Measurements from ENCODE around the gene ANKRD6. TPM values are rescaled to one million over a fixed set of nuclear protein-coding genes. Genes with fewer than 3 reads are reported as not detected.

The ANKRD6 gene
- total RNA-seq, 1 experiment from 2014 or later: 10.5 TPM

DNA sequence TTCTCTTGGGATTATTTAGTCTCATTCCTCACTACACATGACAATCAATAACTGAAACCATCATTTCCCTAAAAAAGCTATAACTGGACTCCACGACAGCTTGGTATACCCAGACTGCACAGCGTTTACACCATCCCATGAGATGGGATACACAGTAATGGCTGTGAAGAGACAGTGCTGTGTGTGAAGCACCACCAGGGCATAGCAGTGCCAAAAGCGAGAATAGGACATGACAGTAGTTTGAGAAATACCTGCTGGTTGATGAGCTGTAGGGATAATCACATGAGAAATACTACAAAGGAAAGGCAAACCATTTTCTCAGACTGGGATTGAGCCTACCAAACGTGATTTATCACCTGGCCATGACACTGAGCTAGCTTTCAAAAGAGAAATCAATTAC is 228.0 kb downstream of the ANKRD6 start:
- Histone ChIP-seq H3K27me3 (ENCODE audit: control insufficient read depth, insufficient read depth, low read length) (no peaks in the 10 kb centered on the region), H3K4me3 (ENCODE audit: insufficient read depth, low read depth, low read length) (no peak overlapping the region), H3K36me3 (replicated peaks; ENCODE audit: control insufficient read depth, insufficient read depth, low read length) (peaks cover 58% of the 10 kb centered on the region)
- DNase-seq: no peak

DNA sequence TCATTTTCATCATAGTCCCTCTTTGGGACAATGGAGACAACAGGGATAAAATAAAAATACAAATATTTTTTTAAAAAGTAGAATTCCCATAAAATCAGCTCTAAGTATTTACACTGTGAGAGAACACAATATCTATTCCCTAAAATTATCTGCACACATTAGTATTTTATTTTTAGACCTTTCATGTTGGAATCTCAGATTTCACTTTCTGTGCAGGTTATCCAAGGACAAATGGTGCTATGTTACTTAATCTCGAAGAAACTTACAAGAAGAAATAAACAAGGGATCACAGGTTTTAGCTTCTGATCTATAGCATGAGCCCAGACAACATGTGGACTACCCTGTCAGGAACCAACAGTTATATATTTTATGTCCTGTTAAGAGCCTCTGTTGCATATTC is 228.6 kb downstream of the ANKRD6 start:
- DNase-seq: no peak
- Histone ChIP-seq H3K27me3 (ENCODE audit: control insufficient read depth, insufficient read depth, low read length) (no peaks in the 10 kb centered on the region), H3K36me3 (replicated peaks; ENCODE audit: control insufficient read depth, insufficient read depth, low read length) (peaks cover 56% of the 10 kb centered on the region), H3K4me3 (ENCODE audit: insufficient read depth, low read depth, low read length) (no peak overlapping the region)

DNA sequence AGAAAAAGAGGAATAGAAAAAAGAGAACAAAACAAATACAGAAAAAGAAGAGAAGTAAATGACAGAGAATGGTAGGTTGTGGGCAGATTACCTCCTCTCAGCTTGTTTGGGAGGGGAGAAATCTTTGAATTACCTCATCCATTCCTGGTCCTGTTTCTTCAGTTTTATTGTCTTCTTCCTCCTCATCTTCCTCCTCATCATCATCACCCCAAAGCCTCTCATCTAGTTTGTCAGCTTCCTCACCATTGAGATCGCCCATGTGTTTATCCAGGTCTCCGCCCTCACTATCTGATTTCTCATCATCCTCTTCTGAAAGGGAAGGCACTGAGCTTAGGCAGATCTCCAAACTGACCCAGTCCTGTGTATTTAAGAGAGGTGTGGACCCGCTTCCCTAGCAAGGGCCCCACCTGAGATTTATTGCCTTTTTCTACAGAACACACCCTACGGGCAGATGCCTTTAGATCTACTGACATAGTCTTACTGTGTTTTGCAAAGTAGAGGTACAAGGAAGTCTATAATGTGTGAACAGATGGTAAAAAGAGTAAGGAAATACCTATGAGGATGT is 229.8 kb downstream of the ANKRD6 start:
- DNase-seq: no peak
- H3K4me3 ChIP-seq (ENCODE audit: insufficient read depth, low read depth, low read length): no peak overlapping the region
- H3K36me3 ChIP-seq (replicated peaks; ENCODE audit: control insufficient read depth, insufficient read depth, low read length): peaks cover 49% of the 10 kb centered on the region
- no peaks in the 10 kb centered on the region for H3K27me3 ChIP-seq (ENCODE audit: control insufficient read depth, insufficient read depth, low read length)

- peaks cover 33% of the 10 kb centered on the region for H3K36me3 ChIP-seq (replicated peaks; ENCODE audit: control insufficient read depth, insufficient read depth, low read length)
- H3K27me3 ChIP-seq (ENCODE audit: control insufficient read depth, insufficient read depth, low read length): no peaks in the 10 kb centered on the region
- DNase-seq: peak; percentile 35
- no peak overlapping the region for H3K4me3 ChIP-seq (ENCODE audit: insufficient read depth, low read depth, low read length)
Observed at GRCh38 chr6:89667872-89668556, 235.1 kb downstream of the ANKRD6 start.

DNA sequence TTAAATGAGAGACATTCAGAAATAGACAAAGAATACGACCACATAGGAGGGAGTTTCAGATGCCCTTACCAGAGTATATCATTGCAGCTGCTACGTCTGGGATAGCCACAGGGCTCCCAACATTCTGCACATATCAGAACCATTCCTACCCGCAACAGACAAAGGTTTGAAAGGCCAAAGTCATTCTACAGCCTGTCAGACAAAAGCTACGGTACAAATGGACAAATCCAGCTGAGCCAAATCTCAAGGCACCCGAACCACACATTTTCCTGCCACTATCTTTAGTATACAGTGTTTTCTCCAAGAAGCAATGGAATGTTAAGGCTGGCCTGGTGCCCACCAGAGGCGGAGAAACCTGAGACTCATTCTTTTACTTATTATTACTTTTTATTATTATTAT is 236.1 kb downstream of the ANKRD6 start:
- H3K36me3 ChIP-seq (replicated peaks; ENCODE audit: control insufficient read depth, insufficient read depth, low read length): peaks cover 38% of the 10 kb centered on the region

DNA sequence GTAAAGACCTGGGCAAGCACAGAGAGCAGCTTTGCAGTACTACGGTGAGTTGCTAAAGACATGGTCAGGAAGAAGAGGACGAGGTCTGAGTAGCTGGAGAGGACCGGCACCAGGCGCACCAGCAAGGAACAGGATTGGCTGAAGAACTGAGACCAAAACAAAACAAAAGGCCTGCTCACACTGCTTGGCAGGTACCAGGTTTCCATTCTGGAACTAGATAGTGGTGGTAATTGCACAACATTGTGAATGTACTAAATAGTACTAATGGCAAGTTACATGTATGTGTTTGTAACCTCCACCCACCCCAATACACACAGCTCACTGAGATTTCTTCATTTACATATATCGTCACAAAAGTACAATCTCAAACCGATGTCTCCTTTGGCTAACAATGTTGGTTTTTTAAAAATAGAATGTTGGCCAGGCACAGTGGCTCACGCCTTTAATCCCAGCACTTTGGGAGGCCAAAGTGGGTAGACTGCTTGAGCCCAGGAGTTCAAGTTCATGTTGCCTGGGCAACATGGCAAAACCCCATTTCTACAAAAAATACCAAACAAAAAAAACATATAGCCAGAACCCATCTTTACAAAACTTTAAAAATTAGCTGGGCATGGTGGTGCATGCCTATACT is 238.1 kb downstream of the ANKRD6 start:
- Histone ChIP-seq H3K27me3 (ENCODE audit: control insufficient read depth, insufficient read depth, low read length) (no peaks in the 10 kb centered on the region), H3K4me3 (ENCODE audit: insufficient read depth, low read depth, low read length) (no peak overlapping the region), H3K36me3 (replicated peaks; ENCODE audit: control insufficient read depth, insufficient read depth, low read length) (peaks cover 50% of the 10 kb centered on the region)
- no peak for DNase-seq

More for the DNA sequence above, 236.1 kb downstream of the ANKRD6 start:
- no peak overlapping the region for H3K4me3 ChIP-seq (ENCODE audit: insufficient read depth, low read depth, low read length)
- H3K27me3 ChIP-seq (ENCODE audit: control insufficient read depth, insufficient read depth, low read length): no peaks in the 10 kb centered on the region
- DNase-seq: no peak

- H3K36me3 ChIP-seq (replicated peaks; ENCODE audit: control insufficient read depth, insufficient read depth, low read length): peaks cover 76% of the 10 kb centered on the region
- H3K27me3 ChIP-seq (ENCODE audit: control insufficient read depth, insufficient read depth, low read length): no peaks in the 10 kb centered on the region
- DNase-seq: no peak
- H3K4me3 ChIP-seq (ENCODE audit: insufficient read depth, low read depth, low read length): no peak overlapping the region
Observed at GRCh38 chr6:89675949-89676748, 243.2 kb downstream of the ANKRD6 start.

DNA sequence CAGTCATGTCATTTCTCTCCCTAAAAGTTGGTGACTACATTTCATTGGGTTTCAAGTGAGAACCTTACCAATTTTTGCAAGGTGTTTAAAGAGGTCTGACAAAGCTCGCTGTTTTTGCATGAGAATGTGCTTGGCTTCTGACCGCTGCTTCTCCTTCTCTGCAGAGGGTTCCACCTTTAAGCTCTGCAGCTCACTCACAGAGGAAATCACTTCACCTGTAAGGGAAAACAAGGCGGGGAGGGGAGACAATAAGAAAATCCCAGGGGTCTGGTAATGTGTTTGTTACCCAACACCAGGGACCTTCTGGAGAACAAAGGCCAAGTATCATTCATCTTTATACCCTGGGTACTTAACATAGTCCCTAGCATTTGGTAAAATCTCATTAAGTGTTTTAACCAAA is 245.6 kb downstream of the ANKRD6 start:
- Histone ChIP-seq H3K36me3 (replicated peaks; ENCODE audit: control insufficient read depth, insufficient read depth, low read length) (peaks cover 77% of the 10 kb centered on the region), H3K27me3 (ENCODE audit: control insufficient read depth, insufficient read depth, low read length) (no peaks in the 10 kb centered on the region), H3K4me3 (ENCODE audit: insufficient read depth, low read depth, low read length) (no peak overlapping the region)
- DNase-seq: peak; percentile 58

GRCh38 chr6:89679215-89680120 is 246.5 kb downstream of the ANKRD6 start:
- H3K36me3 ChIP-seq (replicated peaks; ENCODE audit: control insufficient read depth, insufficient read depth, low read length): peaks cover 77% of the 10 kb centered on the region

DNA sequence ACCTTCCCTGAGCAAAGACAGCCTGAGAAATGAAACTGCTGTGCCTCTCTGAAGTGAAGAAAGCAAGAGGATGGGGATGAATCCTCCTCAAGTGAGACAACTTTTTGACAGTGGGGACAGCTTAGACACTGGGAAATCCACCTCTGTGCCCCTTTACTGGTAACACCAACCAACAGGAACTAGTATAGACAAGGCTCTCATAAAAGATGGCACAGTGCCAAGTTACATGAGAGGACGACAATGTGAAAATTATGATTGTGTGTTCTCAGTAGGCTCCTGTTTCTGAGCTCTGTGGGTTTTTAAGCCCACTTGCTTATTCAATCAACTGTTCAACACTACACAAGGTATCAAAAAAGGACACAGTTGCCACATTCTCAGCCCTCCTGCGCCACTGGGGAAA is 247.2 kb downstream of the ANKRD6 start:
- no peak overlapping the region for H3K4me3 ChIP-seq (ENCODE audit: insufficient read depth, low read depth, low read length)
- no peak for DNase-seq
- peaks cover 79% of the 10 kb centered on the region for H3K36me3 ChIP-seq (replicated peaks; ENCODE audit: control insufficient read depth, insufficient read depth, low read length)
- no peaks in the 10 kb centered on the region for H3K27me3 ChIP-seq (ENCODE audit: control insufficient read depth, insufficient read depth, low read length)

More at GRCh38 chr6:89679215-89680120, 246.5 kb downstream of the ANKRD6 start:
- Histone ChIP-seq H3K27me3 (ENCODE audit: control insufficient read depth, insufficient read depth, low read length) (no peaks in the 10 kb centered on the region), H3K4me3 (ENCODE audit: insufficient read depth, low read depth, low read length) (no peak overlapping the region)
- no peak for DNase-seq

DNA sequence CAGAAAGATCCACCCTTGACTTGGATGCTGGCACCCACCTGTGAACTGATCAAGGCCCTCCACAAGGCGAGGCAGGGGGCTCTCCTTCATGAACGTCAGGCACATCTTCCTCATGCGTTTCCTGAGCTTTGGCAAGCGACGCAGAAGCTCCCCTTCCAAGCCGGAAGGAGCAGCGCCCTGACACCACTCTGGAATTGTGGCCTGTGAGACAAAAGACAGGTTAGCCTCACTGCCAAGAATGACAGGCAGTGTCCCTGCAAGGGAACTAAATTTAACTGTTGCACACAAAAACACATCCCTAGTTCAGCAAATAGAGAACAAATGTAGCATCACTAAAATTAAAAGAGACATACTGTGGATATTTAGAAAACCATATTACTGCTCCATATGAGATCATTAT is 247.6 kb downstream of the ANKRD6 start:
- DNase-seq: no peak
- no peak overlapping the region for H3K4me3 ChIP-seq (ENCODE audit: insufficient read depth, low read depth, low read length)
- peaks cover 79% of the 10 kb centered on the region for H3K36me3 ChIP-seq (replicated peaks; ENCODE audit: control insufficient read depth, insufficient read depth, low read length)
- no peaks in the 10 kb centered on the region for H3K27me3 ChIP-seq (ENCODE audit: control insufficient read depth, insufficient read depth, low read length)

- Histone ChIP-seq H3K36me3 (replicated peaks; ENCODE audit: control insufficient read depth, insufficient read depth, low read length) (peaks cover 80% of the 10 kb centered on the region), H3K4me3 (ENCODE audit: insufficient read depth, low read depth, low read length) (no peak overlapping the region), H3K27me3 (ENCODE audit: control insufficient read depth, insufficient read depth, low read length) (no peaks in the 10 kb centered on the region)
- DNase-seq: no peak
Observed at GRCh38 chr6:89681983-89682564, 249.1 kb downstream of the ANKRD6 start.

DNA sequence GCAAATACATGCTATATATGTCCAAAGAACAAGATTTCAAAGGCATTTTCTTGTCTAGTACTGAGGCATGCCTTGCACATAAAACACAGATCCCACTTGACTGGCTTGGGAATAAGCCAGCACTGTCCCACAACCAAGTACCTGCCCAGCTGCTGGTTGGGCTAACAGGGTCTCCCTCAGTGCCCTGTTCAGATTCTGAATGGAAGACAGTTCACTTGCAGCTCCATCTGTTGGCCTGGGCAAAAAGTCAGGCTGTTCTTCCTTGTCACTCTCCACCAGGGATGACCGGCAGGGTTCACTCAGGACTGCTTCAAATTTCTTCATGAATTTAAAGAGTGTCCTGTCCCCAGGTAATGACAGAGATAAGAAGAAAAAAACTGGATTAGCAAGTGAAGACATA is 250.0 kb downstream of the ANKRD6 start:
- Histone ChIP-seq H3K36me3 (replicated peaks; ENCODE audit: control insufficient read depth, insufficient read depth, low read length) (peaks cover 82% of the 10 kb centered on the region), H3K27me3 (ENCODE audit: control insufficient read depth, insufficient read depth, low read length) (no peaks in the 10 kb centered on the region), H3K4me3 (ENCODE audit: insufficient read depth, low read depth, low read length) (no peak overlapping the region)
- no peak for DNase-seq

Data from H7 (cell line).